HG03439 (cell line): ENCODE results near the gene CKS1B.

Experiments used
- ATAC-seq: cut with Tn5 transposase; IDR thresholded peaks from one replicate; pipeline ENCODE4 v1.9.1; 2021; ENCODE audit warnings: mild to moderate bottlenecking, moderate library complexity; ENCODE audit not compliant: unreplicated experiment

Gene CKS1B

GRCh38 chr1:154974102-154974807 lies at the start of gene CKS1B:
Gene CKS1B (plus strand): TSS chr1:154974681. CDS start chr1:154974746, 65 bp downstream.
- peak; percentile 77 for ATAC-seq

- ATAC-seq: no peak
Observed at GRCh38 chr1:154925335-154926170, 48.9 kb upstream of the CKS1B start.

- no peak for ATAC-seq
Observed at GRCh38 chr1:154926201-154926600, 48.3 kb upstream of the CKS1B start.

GRCh38 chr1:154931940-154932487 lies 42.5 kb upstream of the CKS1B start:
- no peak for ATAC-seq

- ATAC-seq: no peak
Observed at GRCh38 chr1:154934358-154934948, 40.0 kb upstream of the CKS1B start.

GRCh38 chr1:154935749-154936554 lies 38.5 kb upstream of the CKS1B start:
- no peak for ATAC-seq

GRCh38 chr1:154936555-154937084 lies 37.9 kb upstream of the CKS1B start, which contains the start of gene PMVK:
Gene PMVK (minus strand): TSS chr1:154936719. CDS start chr1:154936685, 34 bp downstream.
- peak; percentile 71 for ATAC-seq

GRCh38 chr1:154937085-154937987 lies 37.1 kb upstream of the CKS1B start:
- ATAC-seq: peak; percentile 51

GRCh38 chr1:154937988-154938386 lies 36.5 kb upstream of the CKS1B start:
- no peak for ATAC-seq

GRCh38 chr1:154938604-154939399 lies 35.7 kb upstream of the CKS1B start:
- ATAC-seq: no peak

- ATAC-seq: no peak
Observed at GRCh38 chr1:154940213-154940560, 34.3 kb upstream of the CKS1B start.

GRCh38 chr1:154940651-154941194 lies 33.8 kb upstream of the CKS1B start:
- no peak for ATAC-seq

GRCh38 chr1:154941333-154942013 lies 33.0 kb upstream of the CKS1B start:
- ATAC-seq: no peak

- no peak for ATAC-seq
Observed at GRCh38 chr1:154943649-154944400, 30.7 kb upstream of the CKS1B start.

GRCh38 chr1:154944401-154945159 lies 29.9 kb upstream of the CKS1B start:
- no peak for ATAC-seq
